Fibroblast of peridontal ligament (primary cell): Measurements from ENCODE around the gene MRPS18A.

Experiments used
- DNase-seq: peaks from one replicate; pipeline ENCODE4 v3.0.0-alpha.2; 2010; ENCODE audit errors: extremely low read depth

Gene MRPS18A

GRCh38 chr6:43698584-43699349, 11.2 kb upstream of the MRPS18A start:
- peak; percentile 63 for DNase-seq

DNA sequence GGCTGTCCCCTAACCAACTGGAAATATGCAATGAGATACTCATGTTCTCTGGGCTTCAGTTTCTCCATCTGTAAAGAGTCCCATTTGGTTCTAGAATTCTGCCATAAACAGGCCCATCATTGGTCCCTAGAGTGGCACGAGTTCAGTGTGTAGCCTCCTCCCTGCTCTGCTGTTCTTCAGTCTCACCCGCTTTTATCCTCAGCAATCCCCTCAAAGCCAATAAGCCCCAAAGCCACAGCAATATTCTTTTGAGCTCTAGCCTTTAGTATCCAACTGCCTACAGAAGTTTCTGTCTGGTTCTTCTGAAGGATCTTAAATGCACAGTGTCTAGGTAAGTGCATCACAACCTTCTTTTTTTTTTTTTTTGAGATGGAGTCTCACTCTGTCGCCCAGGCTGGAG, 9.8 kb upstream of the MRPS18A start:
- no peak for DNase-seq

DNA sequence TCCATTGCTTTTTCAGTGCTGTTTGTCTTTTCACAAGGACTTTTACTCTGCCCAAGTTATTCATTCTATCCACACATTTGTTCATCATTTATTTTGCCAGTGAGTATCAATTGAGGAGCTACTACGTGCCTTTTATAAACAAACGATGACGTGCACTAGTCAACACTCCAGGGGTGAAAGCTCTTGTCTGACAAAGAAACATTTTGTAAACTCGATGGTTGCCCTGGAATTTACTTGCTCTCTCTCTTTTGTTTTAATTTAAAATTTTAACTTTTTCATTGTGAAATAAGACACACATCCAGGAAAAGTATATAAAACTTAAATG, 8.3 kb upstream of the MRPS18A start:
- DNase-seq: no peak

DNA sequence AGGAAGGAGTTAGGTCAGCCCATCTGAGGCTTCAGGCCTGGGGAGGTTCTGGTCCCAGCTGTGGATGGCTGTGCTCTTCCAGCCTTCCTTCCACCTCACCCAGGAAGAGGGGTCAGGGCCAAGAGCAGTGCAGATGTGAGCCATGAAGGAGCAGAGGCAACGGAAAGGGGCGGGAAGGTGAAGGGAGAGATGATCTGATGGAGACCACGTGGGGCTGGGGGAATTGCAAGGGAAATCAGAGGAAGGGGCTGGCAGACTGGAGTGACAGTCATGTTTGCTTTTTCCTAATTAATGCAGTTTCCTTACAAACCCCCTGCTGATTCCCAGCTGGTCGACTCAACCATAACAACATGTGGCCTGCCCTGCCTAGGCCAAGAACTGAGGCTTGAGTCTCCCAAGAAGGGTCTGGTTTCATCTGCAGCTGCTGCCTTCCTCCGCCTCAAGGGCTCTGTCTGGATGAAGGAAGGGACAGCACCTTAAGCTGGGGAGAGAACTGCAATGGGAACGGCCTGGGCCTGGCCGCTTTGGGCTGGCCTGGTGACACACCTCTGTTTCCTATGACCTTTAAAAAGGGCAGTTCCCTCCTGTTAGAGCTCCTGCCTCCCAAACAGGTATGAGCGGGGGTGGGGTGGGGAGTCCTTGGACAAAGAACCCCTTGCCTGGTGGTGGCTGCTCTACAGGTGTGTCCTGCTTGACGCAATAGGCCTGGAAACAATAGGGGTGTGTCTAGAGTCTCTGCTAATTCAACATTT, 7.8 kb upstream of the MRPS18A start:
- no peak for DNase-seq

- no peak for DNase-seq
These were observed 1.8 kb upstream of the MRPS18A start for GRCh38 chr6:43689421-43689820.

GRCh38 chr6:43687079-43687436, 533 bp downstream of the MRPS18A start:
- DNase-seq: no peak

DNA sequence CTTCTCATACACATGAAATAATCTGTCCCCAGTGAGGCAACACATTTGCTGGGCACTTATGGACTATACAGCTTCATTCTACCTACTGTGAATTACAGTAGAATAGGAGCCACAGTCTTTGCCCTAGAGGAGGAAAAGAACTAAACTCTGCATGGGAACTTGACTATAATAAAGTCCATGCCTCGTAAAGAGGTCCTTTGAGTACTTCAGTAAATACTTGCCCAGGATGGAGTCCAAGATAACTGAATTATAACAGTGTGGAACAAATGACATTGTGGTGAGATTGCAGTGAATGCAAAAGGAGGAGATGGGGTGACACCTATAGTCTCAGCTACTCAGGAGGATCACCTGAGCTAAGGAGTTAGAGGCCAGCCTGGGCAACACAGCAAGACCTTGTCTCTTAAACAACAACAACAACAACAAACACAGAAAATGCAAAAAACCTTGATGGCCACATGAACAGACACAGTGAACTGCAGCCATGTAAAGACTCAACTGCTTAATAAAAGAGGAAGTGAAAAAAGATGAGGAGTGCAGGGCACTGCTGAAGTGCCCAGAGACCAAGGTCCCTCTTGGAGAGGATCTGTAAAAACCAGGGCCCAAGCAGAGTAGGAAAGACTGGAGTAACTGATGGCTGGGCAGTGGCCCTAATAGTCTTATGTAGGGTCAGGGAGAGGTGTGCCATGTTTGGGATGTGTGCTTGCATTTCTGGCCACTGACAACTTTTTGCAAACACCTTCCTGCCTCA, 3.7 kb downstream of the MRPS18A start:
- DNase-seq: no peak

GRCh38 chr6:43682724-43683429, 4.7 kb downstream of the MRPS18A start:
- DNase-seq: peak; percentile 39

DNA sequence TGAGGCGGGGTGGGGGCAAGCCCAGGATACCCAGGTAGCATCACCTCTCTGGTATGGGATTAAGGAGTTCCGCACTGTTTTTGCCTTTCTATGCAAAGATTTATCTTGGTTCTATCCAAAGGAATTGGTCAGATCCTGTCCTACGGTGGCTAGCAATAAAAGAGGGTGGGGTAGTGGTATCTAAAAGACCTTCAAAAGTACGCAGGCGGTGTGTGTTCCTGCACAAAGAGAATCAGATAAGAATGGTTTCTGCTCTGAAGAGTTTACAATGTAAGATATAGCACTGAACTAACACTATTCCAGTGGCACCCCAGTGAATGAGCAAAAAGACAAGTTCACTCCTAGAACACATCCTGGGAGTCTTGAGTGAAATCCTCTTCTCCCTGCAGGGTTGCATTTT, 6.3 kb downstream of the MRPS18A start:
- DNase-seq: no peak

- no peak for DNase-seq
These were observed 7.0 kb downstream of the MRPS18A start for GRCh38 chr6:43680308-43681200.

GRCh38 chr6:43679057-43679456, 8.5 kb downstream of the MRPS18A start:
- no peak for DNase-seq

DNA sequence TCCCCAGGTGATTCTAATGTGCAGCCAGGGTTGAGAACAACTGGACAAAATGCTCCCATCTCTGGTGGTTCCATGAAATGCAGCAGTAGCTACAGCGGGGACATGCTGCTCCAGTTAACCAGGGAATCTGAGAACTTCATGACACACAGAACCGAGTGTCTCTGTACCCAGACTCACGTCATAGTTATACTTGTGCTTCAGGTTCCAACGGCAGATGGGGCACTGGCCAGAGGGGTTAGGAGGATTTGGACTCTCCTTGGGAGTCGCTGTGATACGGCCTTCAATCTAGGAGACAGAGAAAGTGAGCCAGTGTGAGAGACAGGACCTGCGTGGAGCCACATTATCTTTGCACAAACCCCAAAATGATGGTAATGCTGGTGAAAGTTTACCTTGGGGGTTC, 9.2 kb downstream of the MRPS18A start:
- no peak for DNase-seq

- no peak for DNase-seq
These were observed 9.8 kb downstream of the MRPS18A start for GRCh38 chr6:43677759-43678158.

DNA sequence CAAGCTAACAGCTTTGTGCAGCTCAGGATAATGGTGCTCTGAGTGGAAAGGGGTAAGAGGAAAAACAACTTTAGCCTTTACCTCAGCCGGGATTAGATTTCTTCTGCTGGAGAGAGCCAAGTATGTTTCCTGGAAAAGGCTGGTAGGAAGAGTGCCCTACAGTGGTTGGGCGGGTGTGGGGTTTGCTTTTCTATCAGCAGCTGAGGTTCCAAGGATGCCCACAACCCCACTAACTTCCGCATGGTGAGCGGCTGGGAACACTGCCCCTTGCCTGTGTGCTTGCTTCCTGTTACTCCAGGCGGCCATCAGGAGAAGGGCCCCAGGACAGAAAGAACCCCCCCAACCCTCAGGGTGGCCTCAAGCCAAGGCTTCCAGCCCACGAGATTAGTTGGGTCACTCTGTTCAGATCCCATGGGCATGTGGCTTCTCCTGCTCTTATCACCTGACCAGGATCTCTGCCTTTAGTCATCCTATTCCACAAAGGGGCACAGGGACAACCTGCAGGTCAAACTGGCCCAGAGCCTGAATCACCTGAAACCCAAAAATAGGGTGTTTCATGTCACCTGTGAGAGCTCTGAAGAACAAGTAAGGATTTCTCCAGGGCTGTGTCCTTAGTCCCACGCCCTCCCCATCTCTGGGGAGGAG, 10.5 kb downstream of the MRPS18A start:
- no peak for DNase-seq

- no peak for DNase-seq
These were observed 12.7 kb downstream of the MRPS18A start for GRCh38 chr6:43674921-43675320.

DNA sequence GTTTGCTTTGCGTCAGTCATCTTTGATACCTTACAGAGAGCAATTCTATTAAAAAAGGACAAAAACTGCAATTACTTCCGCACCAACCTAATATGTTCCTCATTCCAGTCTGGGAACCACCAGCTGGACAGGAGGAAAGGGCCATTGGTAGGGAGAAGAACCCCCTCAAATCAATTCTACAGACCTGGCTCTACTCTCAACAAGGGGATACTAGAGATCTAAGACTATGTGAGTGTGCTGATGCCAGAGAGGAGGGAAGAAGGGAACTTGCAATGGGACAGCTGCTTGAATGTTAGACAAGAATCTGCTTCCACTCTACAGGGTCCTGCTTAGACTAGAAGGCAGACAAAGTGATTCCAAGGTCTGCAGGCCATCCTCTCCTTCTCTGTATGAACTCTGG, 13.3 kb downstream of the MRPS18A start:
- no peak for DNase-seq

DNA sequence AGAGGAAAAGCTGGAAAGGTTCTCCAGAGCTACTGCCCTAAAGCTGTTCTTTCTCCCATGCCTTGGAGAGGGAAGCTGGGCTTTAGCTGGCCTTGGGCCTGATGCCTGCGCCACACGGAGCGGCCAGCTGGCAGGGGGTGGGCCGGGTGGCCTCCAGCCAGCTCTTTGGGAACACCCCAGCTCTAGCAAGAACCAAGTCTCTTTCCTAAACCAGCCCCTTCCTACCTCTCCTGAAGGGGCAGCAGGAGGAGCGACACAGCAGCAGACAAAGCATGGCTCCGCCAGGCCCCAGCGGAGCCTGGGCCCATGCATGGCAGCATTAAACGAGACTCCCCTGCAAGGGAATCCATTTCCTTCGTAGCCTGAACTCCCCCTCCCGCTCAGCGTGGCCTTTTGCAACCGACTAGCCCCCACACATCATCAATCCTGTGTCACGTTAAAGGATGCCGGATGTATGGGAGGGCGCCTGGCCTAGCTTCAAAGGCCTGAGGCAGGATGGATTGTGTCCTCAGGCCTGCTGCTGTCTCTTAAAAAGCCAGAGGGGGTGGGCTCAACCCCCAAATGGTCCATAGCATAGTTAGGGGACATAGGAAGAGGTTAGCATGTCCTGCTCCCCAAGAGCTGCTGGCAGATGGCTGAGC, 14.0 kb downstream of the MRPS18A start:
- no peak for DNase-seq

- no peak for DNase-seq
These were observed 15.5 kb downstream of the MRPS18A start for GRCh38 chr6:43671801-43672690.
